PFSK-1 (cell line): Measurements from ENCODE around the gene THRB.

Source experiments
- FOXP2 ChIP-seq: optimal IDR thresholded peaks from 2 replicates; pipeline ENCODE3; 2011; ENCODE audit warnings: borderline replicate concordance, control low read depth, inconsistent platforms; ENCODE audit not compliant: insufficient read depth; ENCODE audit errors: extremely low read length, extremely low read depth
- POLR2AphosphoS5 ChIP-seq: IDR thresholded peaks from 2 replicates; pipeline ENCODE4 v1.6.1; 2012; ENCODE audit warnings: low read depth, mild to moderate bottlenecking, control low read depth, low read length, moderate library complexity
- REST ChIP-seq, 2 experiments: IDR thresholded peaks; 2 replicates each; pipeline versions ENCODE4 v1.6.1 to v1.8.0; 2011 to 2012; ENCODE audit warnings: low read depth in 2 of 2, low read length in 2 of 2, control low read depth in 1 of 2, inconsistent platforms in 1 of 2, mild to moderate bottlenecking in 1 of 2, moderate library complexity in 1 of 2; ENCODE audit not compliant: insufficient read depth in 1 of 2
- SIN3A ChIP-seq: IDR thresholded peaks from 2 replicates; pipeline ENCODE4 v1.6.1; 2012; ENCODE audit warnings: mild to moderate bottlenecking, low read length, moderate library complexity, borderline replicate concordance; ENCODE audit not compliant: insufficient read depth
- TAF1 ChIP-seq: IDR thresholded peaks from 2 replicates; pipeline ENCODE4 v1.6.1; 2012; ENCODE audit warnings: low read length, control low read depth, borderline replicate concordance; ENCODE audit not compliant: insufficient read depth

DNA sequence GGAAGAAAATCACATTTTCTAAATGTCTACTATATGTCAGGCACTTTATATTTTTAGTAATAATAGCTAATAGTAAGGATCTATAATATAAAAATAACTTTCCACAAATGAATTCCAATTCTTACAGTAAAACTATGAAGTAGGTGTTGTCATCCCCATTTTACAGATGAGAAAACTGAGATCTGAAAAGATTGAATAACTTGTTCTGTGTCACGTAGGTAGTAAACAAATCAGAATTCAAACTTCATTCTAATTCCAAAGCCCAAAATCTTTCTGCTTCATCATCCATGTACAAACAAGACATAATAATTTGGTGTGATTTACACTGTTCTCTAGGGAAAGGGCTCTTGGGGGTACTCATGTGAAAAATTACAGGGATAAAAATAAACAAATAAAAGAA, 130.3 kb downstream of the THRB start:
- TF ChIP-seq FOXP2 (no peak), SIN3A (no peak), REST (IDR thresholded peaks at IDR 0.05; ENCODE audit: insufficient read depth in 1 of 2, low read depth in 2 of 2, low read length in 2 of 2) (no peak), POLR2AphosphoS5 (no peak), TAF1 (no peak)
